Raji (cell line): ENCODE results near the gene VPS35L.

Source experiments
- POLR2A ChIP-seq: IDR thresholded peaks from 2 replicates; pipeline ENCODE4 v1.6.1; 2011; ENCODE audit warnings: low read depth, low read length, control low read depth; ENCODE audit not compliant: insufficient read depth

Gene VPS35L

GRCh38 chr16:19607616-19608280, 52.2 kb downstream of the VPS35L start:
- TF ChIP-seq POLR2A = no peak

DNA sequence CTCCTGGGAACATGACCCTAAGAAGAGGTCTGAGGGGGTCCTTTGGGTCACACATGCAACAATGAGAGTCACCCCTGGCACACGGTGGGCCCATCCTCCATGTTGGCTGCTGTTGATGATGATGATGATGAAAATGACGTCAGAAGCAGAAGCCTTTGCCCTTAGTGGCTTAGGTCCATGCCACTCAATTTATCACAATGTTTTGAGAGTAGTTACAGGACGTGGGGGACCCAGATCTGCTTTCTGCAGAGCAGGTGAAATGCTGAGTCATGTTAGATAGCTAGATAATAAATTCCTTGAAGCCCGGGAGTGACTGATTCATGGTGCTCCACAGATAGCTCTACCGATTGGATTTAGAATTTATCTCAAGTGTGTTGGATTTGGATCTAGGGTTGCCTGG, 53.9 kb downstream of the VPS35L start:
- no peak for TF ChIP-seq POLR2A

- no peak for TF ChIP-seq POLR2A
Observed at GRCh38 chr16:19610200-19610599, 54.7 kb downstream of the VPS35L start.

DNA sequence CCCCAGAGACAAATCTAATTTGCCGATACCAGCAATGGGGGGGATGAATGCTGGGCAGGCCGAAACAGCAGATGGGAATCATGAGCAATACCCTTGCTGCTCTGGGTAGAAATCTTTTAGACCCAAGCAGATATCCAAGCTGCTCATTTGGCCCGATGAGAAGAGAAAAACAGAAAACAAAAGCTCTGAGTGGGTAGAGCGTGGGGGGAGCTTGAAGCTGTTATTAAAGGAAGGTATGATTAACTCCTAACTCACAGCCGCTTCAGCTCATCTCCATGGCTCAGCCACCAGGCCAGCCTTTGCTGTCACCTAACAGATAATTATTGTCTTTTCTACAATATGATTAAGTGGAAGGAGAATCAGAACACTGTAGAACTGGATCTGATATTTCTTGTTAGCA, 58.3 kb downstream of the VPS35L start:
- no peak for TF ChIP-seq POLR2A

GRCh38 chr16:19616241-19616640, 60.7 kb downstream of the VPS35L start:
- no peak for TF ChIP-seq POLR2A

DNA sequence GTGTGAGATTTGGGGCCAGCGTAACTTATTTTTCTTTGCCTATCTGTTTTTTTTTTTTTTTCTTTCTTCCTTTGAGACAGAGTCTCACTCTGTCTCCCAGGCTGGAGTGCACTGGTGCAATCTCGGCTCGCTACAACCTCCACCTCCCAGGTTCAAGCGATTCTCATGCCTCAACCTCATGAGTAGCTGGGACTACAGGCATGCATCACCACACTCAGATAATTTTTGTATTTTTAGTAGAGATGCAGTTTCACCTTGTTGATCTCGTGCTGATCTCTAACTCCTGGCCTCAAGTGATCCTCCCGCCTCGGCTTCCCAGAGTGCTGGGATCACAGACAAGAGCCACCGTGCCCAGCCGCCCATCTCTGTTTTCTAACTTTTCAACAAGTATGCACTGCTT, 63.4 kb downstream of the VPS35L start:
- no peak for TF ChIP-seq POLR2A

GRCh38 chr16:19621445-19621844, 65.9 kb downstream of the VPS35L start:
- no peak for TF ChIP-seq POLR2A

- TF ChIP-seq POLR2A = no peak
Observed at GRCh38 chr16:19625039-19625438, 69.5 kb downstream of the VPS35L start.

DNA sequence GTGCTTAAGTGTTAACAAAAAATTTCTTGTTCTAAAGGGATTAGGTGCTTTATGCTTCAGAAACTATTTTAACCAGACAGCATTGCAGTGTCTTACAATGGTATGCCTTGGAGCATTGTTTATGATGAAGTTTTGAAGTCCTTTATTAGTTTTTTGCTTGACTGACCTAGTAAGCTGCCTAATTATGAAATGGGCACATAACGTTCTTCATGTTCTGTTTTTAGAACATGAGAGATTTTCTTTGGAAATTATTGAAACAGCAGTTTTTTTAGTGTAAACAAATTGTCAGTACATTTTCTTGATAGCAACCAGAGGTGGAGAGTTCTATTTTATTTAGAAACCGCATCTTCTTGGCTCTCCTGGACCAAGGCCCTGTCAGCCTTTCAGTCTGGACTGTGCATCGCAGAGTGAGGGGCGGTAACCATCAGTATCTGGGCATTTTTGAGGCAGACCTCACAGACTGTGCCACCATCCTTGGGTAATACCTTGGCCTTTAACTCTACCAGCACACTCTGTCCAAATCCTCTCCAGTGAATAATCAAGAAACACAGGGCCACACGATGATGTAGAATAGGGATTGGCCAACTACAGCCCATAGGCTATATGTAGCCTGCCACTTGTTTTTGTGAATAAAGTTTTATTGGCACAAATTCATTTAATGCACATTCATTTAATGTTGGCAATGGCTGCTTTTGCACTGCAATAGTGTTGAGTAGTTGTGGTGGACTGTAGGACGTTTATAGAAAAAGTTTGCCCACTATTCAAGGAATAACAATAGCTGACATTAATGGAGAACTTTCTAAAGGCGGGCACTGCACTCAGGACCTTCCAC, 81.1 kb downstream of the VPS35L start:
- TF ChIP-seq POLR2A = no peak

- no peak for TF ChIP-seq POLR2A
Observed at GRCh38 chr16:19639986-19640421, 84.5 kb downstream of the VPS35L start.

DNA sequence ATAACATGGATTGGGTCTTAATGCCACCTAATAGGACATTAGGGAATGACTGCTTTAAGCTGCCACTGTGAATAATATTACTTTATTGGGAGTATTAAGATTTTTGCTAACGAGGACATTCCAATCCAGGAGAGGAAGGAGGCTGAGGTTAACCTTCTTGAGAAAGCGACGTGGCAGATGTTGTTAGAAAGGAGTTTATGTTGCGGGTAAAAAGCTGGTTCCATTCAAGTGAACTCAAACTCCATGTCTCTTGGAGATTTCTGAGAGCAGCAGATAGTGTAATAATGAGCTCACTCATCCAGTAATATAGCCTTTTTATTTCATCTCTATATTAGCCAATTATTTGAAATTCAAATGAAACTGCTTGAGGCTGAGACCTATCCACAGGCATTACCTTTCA, 87.0 kb downstream of the VPS35L start:
- no peak for TF ChIP-seq POLR2A

DNA sequence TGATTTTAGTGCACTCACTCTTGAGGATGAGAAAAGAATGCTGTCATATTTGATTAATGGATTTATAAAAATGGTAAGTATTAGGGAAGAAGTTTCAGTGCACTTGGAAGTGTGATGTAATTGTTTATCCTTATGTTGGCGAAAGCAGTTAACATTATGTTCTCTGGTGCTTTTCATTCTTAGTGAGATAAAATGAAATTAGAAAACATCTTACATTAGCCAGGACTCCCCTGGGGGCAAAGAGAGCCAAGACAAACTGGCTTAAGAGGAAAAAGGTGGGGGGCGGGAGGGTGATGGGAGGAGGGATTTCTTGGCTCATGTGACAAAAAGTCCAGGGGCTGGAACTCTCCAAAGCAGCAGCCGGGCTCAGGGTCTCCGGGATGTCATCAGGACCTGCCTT, 89.4 kb downstream of the VPS35L start:
- TF ChIP-seq POLR2A = no peak

DNA sequence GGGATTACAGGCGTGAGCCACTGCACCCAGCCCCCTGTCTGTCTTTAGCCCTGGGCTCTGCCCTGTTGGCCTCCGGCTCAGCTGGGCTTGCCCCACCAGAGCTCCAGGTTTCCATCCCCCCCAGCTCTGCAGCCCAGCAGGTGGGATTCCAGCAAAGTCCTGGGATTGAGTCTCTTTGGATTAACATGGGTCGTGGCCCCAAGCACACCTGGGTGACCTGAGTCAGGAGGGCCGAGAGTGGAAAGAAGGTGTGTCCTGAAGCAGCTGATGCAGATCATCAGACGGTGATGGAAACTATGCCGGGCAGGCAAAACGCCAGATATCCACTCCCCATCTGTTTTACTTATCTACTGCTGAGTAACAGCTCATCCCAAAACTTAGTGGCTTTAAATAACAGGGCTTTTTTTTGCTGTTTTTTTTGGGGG, 90.1 kb downstream of the VPS35L start:
- TF ChIP-seq POLR2A = no peak

GRCh38 chr16:19649980-19650379, 94.5 kb downstream of the VPS35L start:
- no peak for TF ChIP-seq POLR2A

GRCh38 chr16:19654147-19654546, 98.6 kb downstream of the VPS35L start:
- TF ChIP-seq POLR2A = no peak

DNA sequence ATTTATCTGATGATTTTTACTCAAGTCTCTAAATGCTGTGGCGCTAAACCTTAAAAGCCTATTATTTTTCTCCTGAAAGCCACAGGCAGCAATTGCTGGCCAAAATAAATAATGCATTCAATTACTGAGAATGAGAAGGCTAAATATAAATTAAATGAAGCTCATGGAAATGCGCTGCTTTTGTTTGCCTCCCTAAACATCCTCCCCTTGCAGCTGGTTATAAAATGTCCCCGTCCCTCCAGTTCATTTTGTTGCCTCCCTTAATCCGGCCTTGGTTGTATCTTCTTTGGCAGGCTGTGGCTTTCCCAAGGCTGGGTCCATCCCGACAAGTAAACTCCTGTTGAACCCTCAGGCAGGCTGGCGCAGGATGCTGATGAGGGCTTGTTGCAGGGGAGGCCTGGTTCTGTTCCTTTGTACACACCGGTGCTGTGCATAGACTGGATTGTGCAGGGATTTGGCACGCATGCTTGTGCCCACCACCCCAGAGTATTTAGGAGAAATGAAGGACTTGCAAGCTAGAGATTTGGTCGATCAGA, 99.8 kb downstream of the VPS35L start:
- no peak for TF ChIP-seq POLR2A
